Mesodermal cell (in vitro differentiated cells): ENCODE measurements around the gene TRIM21.
"Not testable (repeated sequence)": the region's sequence is repeated elsewhere in the genome, so short reads cannot be mapped to it uniquely, and the experiment has no call there.

Experiments used
- H3K27ac ChIP-seq: 2 replicates; pipeline ENCODE4 v1.7.0; 2013; ENCODE audit warnings: mild to moderate bottlenecking, low read depth, low read length, moderate library complexity; ENCODE audit not compliant: severe bottlenecking
- H3K36me3 ChIP-seq: 2 replicates; pipeline ENCODE4 v1.7.1; 2013; ENCODE audit warnings: mild to moderate bottlenecking, low read length, moderate library complexity; ENCODE audit not compliant: control insufficient read depth, insufficient read depth
- H3K4me1 ChIP-seq: one replicate; pipeline ENCODE4 v1.7.1; 2013; ENCODE audit warnings: mild to moderate bottlenecking, low read length; ENCODE audit not compliant: insufficient read depth, control insufficient read depth, poor library complexity, severe bottlenecking
- H3K4me3 ChIP-seq: 2 replicates; pipeline ENCODE4 v1.7.0; 2013; ENCODE audit warnings: low read length, control low read depth, mild to moderate bottlenecking; ENCODE audit not compliant: insufficient read depth, poor library complexity, severe bottlenecking; ENCODE audit errors: extremely low read depth
- H3K9me3 ChIP-seq: 2 replicates; pipeline ENCODE4 v1.7.1; 2013; ENCODE audit warnings: mild to moderate bottlenecking, low read length, moderate library complexity; ENCODE audit not compliant: control insufficient read depth
- WGBS, 2 experiments: methylation state at CpG; one replicate each; pipeline ENCODE4 v1.1.5; 2013; ENCODE audit warnings: missing lambda C conversion rate in 2 of 2; ENCODE audit not compliant: insufficient coverage in 2 of 2; 5-methylcytosine and 5-hydroxymethylcytosine counted together

The TRIM21 gene

GRCh38 chr11:4385978-4386740 is 7.3 kb downstream of the TRIM21 start:
- no peak overlapping the region for H3K4me3 ChIP-seq
- WGBS, 2 experiments = 80 to 100% methylated on average over 1 of the region's 3 CpGs
- H3K4me1 ChIP-seq = no peaks in the 10 kb centered on the region
- no peaks in the 10 kb centered on the region for H3K9me3 ChIP-seq
- no peak overlapping the region for H3K27ac ChIP-seq
- peaks cover 31% of the 10 kb centered on the region for H3K36me3 ChIP-seq

- Histone ChIP-seq H3K36me3 (peaks cover 9% of the 10 kb centered on the region), H3K4me1 (no peaks in the 10 kb centered on the region), H3K27ac (no peak overlapping the region), H3K9me3 (no peaks in the 10 kb centered on the region), H3K4me3 (no peak overlapping the region)
- no CpG with 5 or more reads among the region's 2 CpGs for WGBS, 2 experiments
These were observed 11.6 kb downstream of the TRIM21 start for GRCh38 chr11:4381901-4382300.

DNA sequence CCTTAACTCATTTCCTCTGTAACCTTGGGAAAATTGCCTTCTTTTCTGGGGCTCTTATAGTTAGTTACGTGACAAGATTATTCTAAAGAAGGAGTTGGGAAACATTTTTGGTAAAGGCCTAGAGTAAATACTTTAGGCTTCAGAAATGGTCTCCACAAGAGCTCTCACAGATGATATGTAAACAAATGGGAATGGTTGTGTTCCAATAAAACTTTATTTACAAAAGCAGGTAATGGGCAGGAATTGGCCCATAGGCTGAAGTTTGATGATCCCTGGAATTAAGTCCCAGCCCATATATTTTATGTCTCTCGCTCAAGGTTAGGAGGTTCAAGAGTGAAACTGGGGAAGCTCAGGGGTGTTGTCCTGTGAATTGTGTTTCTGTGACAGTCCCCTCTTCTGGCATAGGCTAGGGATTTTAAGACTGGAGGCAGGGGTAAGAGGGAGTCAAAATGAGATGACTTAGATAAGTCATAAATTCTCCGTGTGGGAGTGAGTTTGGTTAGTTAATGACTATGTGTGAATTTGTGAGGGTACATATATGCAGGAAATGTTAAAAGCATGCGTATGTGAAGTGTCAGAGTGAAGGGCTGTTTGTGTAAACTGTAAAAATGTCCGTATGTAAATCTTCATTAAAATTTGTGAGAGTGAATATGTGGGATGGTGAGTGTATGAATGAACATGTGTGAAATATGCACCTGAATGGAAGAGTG is 17.9 kb downstream of the TRIM21 start:
- no peaks in the 10 kb centered on the region for H3K36me3 ChIP-seq
- H3K9me3 ChIP-seq = no peaks in the 10 kb centered on the region
- H3K4me1 ChIP-seq = no peaks in the 10 kb centered on the region
- H3K4me3 ChIP-seq = no peak overlapping the region
- WGBS, 2 experiments = 85 to 93% methylated on average over 4 to 5 of the region's 5 CpGs
- no peak overlapping the region for H3K27ac ChIP-seq

- no peaks in the 10 kb centered on the region for H3K36me3 ChIP-seq
- no peak overlapping the region for H3K4me3 ChIP-seq
- H3K9me3 ChIP-seq = no peaks in the 10 kb centered on the region
- WGBS, 2 experiments = 87 to 88% methylated on average over 1 to 2 of the region's 3 CpGs
- no peaks in the 10 kb centered on the region for H3K4me1 ChIP-seq
- no peak overlapping the region for H3K27ac ChIP-seq
These were observed 23.3 kb downstream of the TRIM21 start for GRCh38 chr11:4370166-4370565.

DNA sequence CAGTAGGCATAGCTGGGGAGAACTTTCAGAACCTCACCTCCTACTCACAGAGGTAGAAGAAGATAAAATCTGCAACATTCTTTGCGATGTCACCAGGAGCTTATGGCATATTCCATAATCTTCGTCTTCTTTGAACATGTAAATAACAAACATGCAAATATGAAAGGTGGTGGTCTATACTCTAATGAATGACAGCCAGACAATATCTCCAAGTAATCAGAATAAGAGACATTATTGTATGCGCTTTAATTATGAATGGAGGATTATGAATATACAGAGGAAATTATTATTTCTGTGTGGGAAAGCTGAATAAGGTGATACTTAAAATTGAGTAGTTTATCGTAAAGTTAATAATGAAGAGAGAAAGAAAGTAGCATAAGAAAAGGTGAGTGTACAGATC is 25.2 kb downstream of the TRIM21 start, which contains the start of gene OR52B4:
Gene OR52B4 (minus strand): TSS at position 101 of the 400 bp plus-strand sequence. CDS start 91 bp downstream, at position 10.
- H3K4me3 ChIP-seq = no peak within 1 kb of the TSS
- WGBS, 2 experiments = 90% methylated on average over 2 of the region's 4 CpGs
- H3K27ac ChIP-seq = no peak within 1 kb of the TSS
- no peaks in the 10 kb centered on the region for H3K9me3 ChIP-seq
- H3K4me1 ChIP-seq = no peaks in the 10 kb centered on the region
- no peaks in the 10 kb centered on the region for H3K36me3 ChIP-seq

GRCh38 chr11:4348142-4348541 is 45.4 kb downstream of the TRIM21 start:
- H3K4me1 ChIP-seq, H3K36me3 ChIP-seq, H3K27ac ChIP-seq, H3K4me3 ChIP-seq, H3K9me3 ChIP-seq: not testable (repeated sequence)
- WGBS, 2 experiments = 100% methylated on average over 1 of the region's 5 CpGs; no CpG with 5 or more reads in 1 of the 2 experiments

DNA sequence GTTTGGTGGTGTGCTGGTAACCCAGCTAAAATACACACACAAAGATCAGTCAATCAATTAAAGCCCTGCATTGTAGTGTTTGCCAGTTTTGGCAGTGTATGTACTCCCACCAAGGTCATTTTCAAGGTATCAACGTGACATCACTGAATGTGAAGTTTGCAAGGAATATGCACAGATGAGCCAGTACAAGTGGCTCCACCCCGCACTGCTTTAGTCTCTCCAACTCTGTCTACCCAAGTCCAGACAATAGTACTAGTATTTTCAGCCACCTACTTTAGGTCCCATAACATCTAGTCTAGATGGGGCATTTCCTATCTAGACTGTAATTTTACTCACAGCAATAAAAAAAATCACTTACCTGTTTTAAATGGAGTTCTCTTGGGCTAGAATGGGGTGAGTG is 48.1 kb downstream of the TRIM21 start:
- not testable (repeated sequence) for H3K27ac ChIP-seq, H3K4me3 ChIP-seq, H3K4me1 ChIP-seq, H3K9me3 ChIP-seq, H3K36me3 ChIP-seq
- WGBS, 2 experiments = 83 to 100% methylated on average over 1 of the region's 2 CpGs
